Measurements from ENCODE around the gene RNF41.
"Not testable (repeated sequence)": the region's sequence is repeated elsewhere in the genome, so short reads cannot be mapped to it uniquely, and the experiment has no call there.

RNF41 gene

GRCh38 chr12:56160193-56160763 is 61.4 kb downstream of the RNF41 start:
- DNase-seq, result peak in 1 of 42 donors; percentile 41
- intact Hi-C loops (cut with DNase I), result no loop called here

GRCh38 chr12:56159482-56160192 is 62.1 kb downstream of the RNF41 start:
- DNase-seq, result peak in 2 of 42 donors; percentile 14 to 32
- intact Hi-C loops (cut with DNase I), result no loop called here

- intact Hi-C loops (cut with DNase I), result no loop called here
- peak; percentile 23 to 77 (median 52) for DNase-seq
These were observed 62.7 kb downstream of the RNF41 start for GRCh38 chr12:56158926-56159461.

GRCh38 chr12:56158029-56158925 is 63.4 kb downstream of the RNF41 start, which contains the start of gene MYL6:
Gene MYL6, plus strand, starts transcription at chr12:56158359. Its CDS starts 43 bp downstream, at chr12:56158402.
- intact Hi-C loops (cut with DNase I), result no loop called here

GRCh38 chr12:56157201-56158028 is 64.3 kb downstream of the RNF41 start:
- intact Hi-C loops (cut with DNase I), result no loop called here

More at GRCh38 chr12:56158029-56158925, 63.4 kb downstream of the RNF41 start, which contains the start of gene MYL6:
- DNase-seq, result peak; percentile 91 to 100 (median 98)

GRCh38 chr12:56156464-56157200 is 65.1 kb downstream of the RNF41 start:
- intact Hi-C loops (cut with DNase I); DNase-seq: not testable (repeated sequence)

More at GRCh38 chr12:56157201-56158028, 64.3 kb downstream of the RNF41 start:
- peak; percentile 37 to 86 (median 65) for DNase-seq

- DNase-seq, result no peak
- intact Hi-C loops (cut with DNase I), result no loop called here
These were observed 66.4 kb downstream of the RNF41 start for GRCh38 chr12:56155256-56155845.

GRCh38 chr12:56154818-56155217 is 66.9 kb downstream of the RNF41 start:
- no peak for DNase-seq
- intact Hi-C loops (cut with DNase I), result loop anchor here (5.0 kb wide), 1 partner anchor 38 kb away; the partner anchor contains the start of genes RPL41 and ZC3H10

GRCh38 chr12:56154246-56154771 is 67.4 kb downstream of the RNF41 start:
- intact Hi-C loops (cut with DNase I), result loop anchor here (5.0 kb wide), 1 partner anchor 37 kb away; the partner anchor contains the start of genes RPL41 and ZC3H10
- no peak for DNase-seq

- intact Hi-C loops (cut with DNase I), result loop anchor here (5.0 kb wide), 1 partner anchor 36 kb away; the partner anchor contains the start of genes RPL41 and ZC3H10
- no peak for DNase-seq
These were observed 68.0 kb downstream of the RNF41 start for GRCh38 chr12:56153678-56154065.

- peak in 4 of 42 donors; percentile 20 to 39 (median 34) for DNase-seq
These were observed 68.7 kb downstream of the RNF41 start for GRCh38 chr12:56152756-56153677.

More at GRCh38 chr12:56152756-56153677, 68.7 kb downstream of the RNF41 start:
- intact Hi-C loops (cut with DNase I), result loop anchor here (5.0 kb wide), 1 partner anchor 36 kb away; the partner anchor contains the start of genes RPL41 and ZC3H10
